Stimulated activated naive CD8-positive, alpha-beta T cell treated with anti-CD3 and anti-CD28 coated beads, Interleukin-15, Interleukin-2, amounts not matched to agents 100 U/mL and 50 U/mL, for 24 hours (primary cell): ENCODE measurements around the gene PHF19.
A peak's percentile ranks its signal among the peaks of the same experiment; 100 is the strongest.

Experiments used
- ATAC-seq: fragments of 150-1000 bp; cut with Tn5 transposase; one replicate; pipeline ENCODE4 v1.10.0; 2021
- DNase-seq: peaks from one replicate; pipeline ENCODE4 v3.0.0; 2021

The PHF19 gene

GRCh38 chr9:120876842-120877240 is at the start of gene PHF19:
Gene PHF19, minus strand, starts transcription at chr9:120877188. Its CDS starts 2,447 bp downstream, at chr9:120874741.
- ATAC-seq = peak; percentile 38
- DNase-seq = peak; percentile 64

GRCh38 chr9:120926397-120926928 is 49.5 kb upstream of the PHF19 start, which contains the start of gene TRAF1:
Gene TRAF1, minus strand, starts transcription at chr9:120926796. Its CDS starts 721 bp downstream, at chr9:120926075.
- peak; percentile 45 for DNase-seq
- ATAC-seq = peak; percentile 15

- ATAC-seq (peak; percentile 73), DNase-seq (peak; percentile 87)
Observed at GRCh38 chr9:120925535-120926396, 48.8 kb upstream of the PHF19 start.

- ATAC-seq (peak; percentile 5), DNase-seq (peak; percentile 57)
Observed at GRCh38 chr9:120924698-120925534, 47.9 kb upstream of the PHF19 start.

GRCh38 chr9:120923620-120924328 is 46.8 kb upstream of the PHF19 start:
- DNase-seq = no peak
- ATAC-seq = no peak

- ATAC-seq = no peak
- no peak for DNase-seq
Observed at GRCh38 chr9:120922404-120923195, 45.6 kb upstream of the PHF19 start.

- peak; percentile 53 for DNase-seq
- ATAC-seq = peak; percentile 8
Observed at GRCh38 chr9:120921661-120922181, 44.7 kb upstream of the PHF19 start.

- DNase-seq = peak; percentile 75
- peak; percentile 45 for ATAC-seq
Observed at GRCh38 chr9:120920806-120921178, 43.8 kb upstream of the PHF19 start.

GRCh38 chr9:120919843-120920805 is 43.1 kb upstream of the PHF19 start:
- DNase-seq (no peak), ATAC-seq (no peak)

- ATAC-seq = no peak
Observed at GRCh38 chr9:120918931-120919842, 42.2 kb upstream of the PHF19 start.

GRCh38 chr9:120917929-120918762 is 41.2 kb upstream of the PHF19 start:
- no peak for ATAC-seq
- no peak for DNase-seq

More at GRCh38 chr9:120918931-120919842, 42.2 kb upstream of the PHF19 start:
- no peak for DNase-seq

- ATAC-seq = no peak
- DNase-seq = no peak
Observed at GRCh38 chr9:120916991-120917880, 40.2 kb upstream of the PHF19 start.

GRCh38 chr9:120916588-120916987 is 39.6 kb upstream of the PHF19 start:
- DNase-seq (no peak), ATAC-seq (no peak)

- no peak for ATAC-seq
Observed at GRCh38 chr9:120915854-120916470, 39.0 kb upstream of the PHF19 start.

GRCh38 chr9:120914953-120915352 is 38.0 kb upstream of the PHF19 start:
- no peak for DNase-seq
- ATAC-seq = no peak

More at GRCh38 chr9:120915854-120916470, 39.0 kb upstream of the PHF19 start:
- DNase-seq = peak; percentile 45

GRCh38 chr9:120914396-120914795 is 37.4 kb upstream of the PHF19 start:
- DNase-seq (no peak), ATAC-seq (no peak)
